ENCODE measurements around the gene TMEM92.

Gene TMEM92

DNA sequence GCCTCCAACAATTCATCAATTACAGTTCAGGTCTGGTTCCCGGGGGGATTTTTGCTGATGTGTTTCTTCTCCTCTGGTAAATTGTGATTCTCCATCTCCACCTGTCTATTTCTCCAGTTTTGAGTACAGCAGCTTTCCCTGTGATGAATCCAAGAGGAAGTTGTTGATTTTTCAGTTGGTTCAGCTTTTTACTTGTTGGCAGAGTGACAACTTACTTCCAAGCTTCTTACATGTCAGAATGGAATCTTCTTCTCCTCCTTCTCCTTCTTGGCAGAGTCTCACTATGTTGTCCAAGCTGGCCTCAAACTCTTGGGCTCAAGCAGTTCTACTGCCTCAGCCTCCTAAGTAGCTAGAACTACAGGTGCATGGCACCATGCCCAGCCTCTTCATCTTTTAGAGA, 33.4 kb upstream of the TMEM92 start:
- no peak for DNase-seq (ENCODE audit: low spot score)
- no peak overlapping the region for H3K27ac ChIP-seq
- no peak for TF ChIP-seq CTCF (IDR thresholded peaks at IDR 0.05)
- no peak overlapping the region for H3K4me3 ChIP-seq

DNA sequence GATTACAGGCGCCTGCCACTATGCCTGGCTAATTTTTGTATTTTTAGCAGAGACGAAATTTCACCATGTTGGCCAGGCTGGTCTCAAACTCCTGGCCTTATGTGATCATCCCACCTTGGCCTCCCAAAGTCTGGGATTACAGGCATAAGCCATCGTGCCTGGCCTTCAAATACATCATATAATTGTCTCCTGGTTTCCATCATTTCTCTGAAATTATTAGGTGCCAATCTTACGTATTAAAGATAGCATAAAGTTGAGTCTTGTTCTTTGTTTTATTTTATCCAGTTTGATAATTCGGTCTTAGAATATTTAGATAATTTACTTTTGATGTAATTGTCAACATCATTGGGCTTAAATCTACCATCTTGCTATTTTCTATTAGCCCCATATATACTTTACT, 32.8 kb upstream of the TMEM92 start:
- no peak overlapping the region for H3K4me3 ChIP-seq
- H3K27ac ChIP-seq = no peak overlapping the region
- DNase-seq (ENCODE audit: low spot score) = no peak
- TF ChIP-seq CTCF (IDR thresholded peaks at IDR 0.05) = no peak

GRCh38 chr17:50244771-50245170, 29.5 kb upstream of the TMEM92 start:
- H3K27ac ChIP-seq = no peak overlapping the region
- H3K4me3 ChIP-seq = no peak overlapping the region
- DNase-seq (ENCODE audit: low spot score) = no peak
- no peak for TF ChIP-seq CTCF (IDR thresholded peaks at IDR 0.05)

GRCh38 chr17:50248255-50248654, 26.0 kb upstream of the TMEM92 start:
- no peak overlapping the region for H3K27ac ChIP-seq
- TF ChIP-seq CTCF (IDR thresholded peaks at IDR 0.05) = no peak
- no peak overlapping the region for H3K4me3 ChIP-seq
- DNase-seq (ENCODE audit: low spot score) = no peak

- no peak for DNase-seq (ENCODE audit: low spot score)
- Histone ChIP-seq H3K4me3 (no peak overlapping the region), H3K27ac (no peak overlapping the region)
- TF ChIP-seq CTCF (IDR thresholded peaks at IDR 0.05) = no peak
Observed at GRCh38 chr17:50252781-50253180, 21.5 kb upstream of the TMEM92 start.

DNA sequence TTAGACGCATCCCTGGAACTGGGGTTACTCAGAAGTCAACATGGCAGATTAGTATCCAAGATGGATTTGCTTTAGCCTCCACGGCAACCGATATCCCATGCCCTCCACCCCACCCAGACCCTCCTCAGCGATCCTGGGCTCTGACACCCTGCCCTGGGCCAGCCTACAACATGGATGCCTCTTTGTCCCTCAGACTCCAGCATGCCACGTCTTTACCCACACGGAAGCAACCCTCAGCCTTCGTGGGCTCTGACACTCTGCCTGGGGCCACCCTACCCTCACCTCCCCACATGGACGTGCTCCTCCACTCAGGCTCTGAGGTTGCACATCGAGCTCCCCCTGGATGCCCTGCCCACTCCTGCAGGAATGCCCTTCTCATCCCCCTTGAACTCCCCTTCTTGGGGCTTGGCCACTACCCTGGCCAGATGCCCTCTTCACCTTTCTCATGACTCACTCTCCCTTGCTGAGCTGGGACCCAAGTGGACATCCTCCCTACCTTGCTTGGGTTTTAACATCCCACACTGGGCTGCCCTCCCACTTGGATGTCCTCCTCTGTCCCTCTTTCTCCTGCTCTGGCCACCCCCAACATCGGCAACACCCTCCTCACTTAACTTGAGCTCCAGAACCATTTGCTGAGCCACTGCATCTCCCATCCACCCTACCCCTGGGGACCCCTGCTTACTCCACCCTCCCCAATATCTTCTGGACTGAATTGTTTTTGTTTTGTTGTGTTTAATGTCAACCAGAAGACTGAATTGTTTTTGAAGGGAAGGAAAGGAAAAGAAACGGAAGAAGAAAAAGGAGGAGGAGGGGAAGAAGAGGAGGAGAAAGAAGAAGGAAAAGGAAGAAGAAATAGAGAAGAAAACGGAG, 18.3 kb upstream of the TMEM92 start:
- no peak for TF ChIP-seq CTCF (IDR thresholded peaks at IDR 0.05)
- Histone ChIP-seq H3K4me3 (no peak overlapping the region), H3K27ac (no peak overlapping the region)
- no peak for DNase-seq (ENCODE audit: low spot score)

Measured in coronary artery (tissue), 2 donors.